Liver (tissue), 9 donors: ENCODE data around the gene NF1. TPM values are rescaled to one million over a fixed set of nuclear protein-coding genes. Genes with fewer than 3 reads are reported as not detected.

Experiments used
- DNase-seq: peaks from one replicate; pipeline ENCODE4 v3.0.0-alpha.2; 2017; ENCODE audit warnings: low spot score
- H3K27ac ChIP-seq, 2 donors: one replicate each; pipeline ENCODE4 v1.7.0; 2013; ENCODE audit warnings: inconsistent platforms in 2 of 2, low read length in 2 of 2, control low read depth in 1 of 2, low read depth in 1 of 2, mild to moderate bottlenecking in 1 of 2
- H3K27me3 ChIP-seq, 4 donors: one replicate each; pipeline versions ENCODE4 v1.6.1 to v1.7.0; 2013; ENCODE audit warnings: low read length in 3 of 4, inconsistent platforms in 1 of 4, mild to moderate bottlenecking in 1 of 4, moderate library complexity in 1 of 4; ENCODE audit not compliant: control insufficient read depth in 4 of 4, insufficient read depth in 4 of 4
- H3K36me3 ChIP-seq, 4 donors: one replicate each; pipeline versions ENCODE4 v1.6.1 to v1.7.0; 2013; ENCODE audit warnings: low read length in 3 of 4, mild to moderate bottlenecking in 3 of 4, low read depth in 1 of 4, moderate library complexity in 1 of 4; ENCODE audit not compliant: control insufficient read depth in 4 of 4, insufficient read depth in 3 of 4
- H3K4me1 ChIP-seq, 4 donors: one replicate each; pipeline versions ENCODE4 v1.6.1 to v1.7.0; 2013; ENCODE audit warnings: low read length in 3 of 4, mild to moderate bottlenecking in 3 of 4, moderate library complexity in 1 of 4; ENCODE audit not compliant: control insufficient read depth in 4 of 4, insufficient read depth in 4 of 4
- H3K4me3 ChIP-seq, 3 donors: one replicate each; pipeline versions ENCODE4 v1.6.1 to v1.7.0; 2013; ENCODE audit warnings: low read length in 3 of 3, control low read depth in 1 of 3, low read depth in 1 of 3, mild to moderate bottlenecking in 1 of 3
- H3K9ac ChIP-seq, 2 donors: one replicate each; pipeline ENCODE4 v1.7.0; 2013; ENCODE audit warnings: low read length in 2 of 2, mild to moderate bottlenecking in 2 of 2, moderate library complexity in 2 of 2, control low read depth in 1 of 2, low read depth in 1 of 2
- H3K9me3 ChIP-seq, 4 donors: one replicate each; pipeline versions ENCODE4 v1.6.1 to v1.7.0; 2013; ENCODE audit warnings: low read length in 3 of 4; ENCODE audit not compliant: control insufficient read depth in 4 of 4
- ATF3 ChIP-seq: IDR thresholded peaks from 2 replicates; pipeline ENCODE4 v1.6.1; 2016; ENCODE audit warnings: antibody characterized with exemption
- CTCF ChIP-seq: fragments of 150-350 bp; IDR thresholded peaks from 2 replicates; pipeline ENCODE4 v1.5.1; 2017; ENCODE audit warnings: improper control_type of control experiment, low read depth, low read length; ENCODE audit not compliant: missing input control
- EGR1 ChIP-seq, 2 donors: IDR thresholded peaks; 2 replicates each; pipeline ENCODE4 v1.6.1; 2016 to 2018; ENCODE audit warnings: antibody characterized with exemption in 2 of 2, low read depth in 2 of 2
- FOXA1 ChIP-seq: IDR thresholded peaks from 2 replicates; pipeline ENCODE4 v1.6.1; 2016; ENCODE audit warnings: antibody characterized with exemption
- FOXA2 ChIP-seq: IDR thresholded peaks from 2 replicates; pipeline ENCODE4 v1.6.1; 2016; ENCODE audit warnings: antibody characterized with exemption
- GABPA ChIP-seq, 2 donors: IDR thresholded peaks in 1 of 2; conservative IDR thresholded peaks in 1 of 2; 2 replicates each; pipeline ENCODE4 v1.6.1; 2016; ENCODE audit warnings: antibody characterized with exemption in 2 of 2, mild to moderate bottlenecking in 1 of 2, moderate library complexity in 1 of 2
- HNF4A ChIP-seq, 2 donors: conservative IDR thresholded peaks; 2 replicates each; pipeline ENCODE4 v1.6.1; 2016; ENCODE audit warnings: antibody characterized with exemption in 2 of 2, mild to moderate bottlenecking in 2 of 2
- HNF4G ChIP-seq: IDR thresholded peaks from 2 replicates; pipeline ENCODE4 v1.6.1; 2016; ENCODE audit warnings: antibody characterized with exemption
- JUND ChIP-seq, 2 donors: IDR thresholded peaks; 2 replicates each; pipeline ENCODE4 v1.6.1; 2016; ENCODE audit warnings: antibody characterized with exemption in 2 of 2
- MAX ChIP-seq: IDR thresholded peaks from 2 replicates; pipeline ENCODE4 v1.6.1; 2016; ENCODE audit warnings: antibody characterized with exemption
- NR2F2 ChIP-seq: IDR thresholded peaks from 2 replicates; pipeline ENCODE4 v1.6.1; 2016; ENCODE audit warnings: antibody characterized with exemption
- RAD21 ChIP-seq, 2 donors: IDR thresholded peaks; 2 replicates each; pipeline ENCODE4 v1.6.1; 2016; ENCODE audit warnings: antibody characterized with exemption in 2 of 2, mild to moderate bottlenecking in 2 of 2
- REST ChIP-seq: IDR thresholded peaks from 2 replicates; pipeline ENCODE4 v1.6.1; 2016; ENCODE audit warnings: antibody characterized with exemption, mild to moderate bottlenecking
- RXRA ChIP-seq, 2 donors: IDR thresholded peaks; 2 replicates each; pipeline ENCODE4 v1.6.1; 2017 to 2018; ENCODE audit warnings: antibody characterized with exemption in 2 of 2, mild to moderate bottlenecking in 1 of 2
- SP1 ChIP-seq: IDR thresholded peaks from 2 replicates; pipeline ENCODE4 v1.6.1; 2018; ENCODE audit warnings: antibody characterized with exemption, mild to moderate bottlenecking
- YY1 ChIP-seq: IDR thresholded peaks from 2 replicates; pipeline ENCODE4 v1.6.1; 2016; ENCODE audit warnings: antibody characterized with exemption, mild to moderate bottlenecking
- ZBTB33 ChIP-seq: IDR thresholded peaks from 2 replicates; pipeline ENCODE4 v1.6.1; 2016; ENCODE audit warnings: antibody characterized with exemption
- WGBS: extraction: QIAGEN DNeasy Blood & Tissue Kit; methylation state at CpG from one replicate; pipeline ENCODE4 v1.1.7; 2013; 5-methylcytosine and 5-hydroxymethylcytosine counted together
- polyA plus RNA-seq, 2 donors: library from polyadenylated mRNA; stranded (reverse) in 1 of 2; unstranded in 1 of 2; fragments of 200-250 nt in 1 of 2; fragments of >200 nt in 1 of 2; fragmentation: Nextera tagmentation in 1 of 2; extraction: Ambion mirVana in 1 of 2; gene quantifications; one replicate each; pipeline versions ENCODE4 v1.2.1 to v1.2.3, GENCODE V29; 2013 to 2015
- total RNA-seq, 2 donors: library from RNA; depleted of rRNA; stranded (reverse); fragments of >200 nt; gene quantifications; one replicate each; pipeline ENCODE4 v1.2.3, GENCODE V29; 2014
- donor health status: healthy.
- donor health status: healthy.
- donor health status: healthy.
- donor health status: healthy.
- donor health status: healthy.

The NF1 gene
- total and polyA plus RNA-seq, 4 donors: 4.6 to 42.6 (median 13.5) TPM

- Histone ChIP-seq H3K27ac (no peak overlapping the region), H3K9me3 (no peaks in the 10 kb centered on the region), H3K36me3 (peaks cover 0 to 4% (median 2%) of the 10 kb centered on the region in 4 donors), H3K4me1 (no peaks in the 10 kb centered on the region), H3K4me3 (no peak overlapping the region), H3K9ac (no peak overlapping the region), H3K27me3 (no peaks in the 10 kb centered on the region)
- 92% methylated on average over 2 of the region's 2 CpGs for WGBS
- TF ChIP-seq FOXA1 (no peak), CTCF (no peak), JUND (IDR thresholded peaks at IDR 0.05) (no peak), REST (no peak), GABPA (IDR thresholded peaks at IDR 0.05 in 1 of 2, conservative IDR thresholded peaks at IDR 0.05 in 1 of 2) (no peak), EGR1 (IDR thresholded peaks at IDR 0.05; ENCODE audit: low read depth in 2 of 2) (no peak), RAD21 (IDR thresholded peaks at IDR 0.05) (no peak), NR2F2 (no peak), FOXA2 (no peak), HNF4A (conservative IDR thresholded peaks at IDR 0.05) (no peak), MAX (no peak), ZBTB33 (no peak), YY1 (no peak), ATF3 (no peak), SP1 (no peak), RXRA (IDR thresholded peaks at IDR 0.05) (no peak)
- no peak for DNase-seq
These were observed 201.4 kb downstream of the NF1 start for GRCh38 chr17:31296142-31296541.

GRCh38 chr17:31297090-31297489 lies 202.3 kb downstream of the NF1 start, which contains the start of gene OMG:
Gene OMG, minus strand, starts transcription at chr17:31297239. Its CDS starts 908 bp downstream, at chr17:31296331.
- no peak for TF ChIP-seq HNF4G
- TF ChIP-seq GABPA (IDR thresholded peaks at IDR 0.05 in 1 of 2, conservative IDR thresholded peaks at IDR 0.05 in 1 of 2): no peak
- no peak for TF ChIP-seq RXRA (IDR thresholded peaks at IDR 0.05)
- no peak for TF ChIP-seq MAX
- TF ChIP-seq SP1: no peak
- no peak for TF ChIP-seq EGR1 (IDR thresholded peaks at IDR 0.05; ENCODE audit: low read depth in 2 of 2)
- no peak for TF ChIP-seq NR2F2
- TF ChIP-seq REST: no peak
- TF ChIP-seq YY1: no peak
- no peak for TF ChIP-seq FOXA1
- no peak for TF ChIP-seq CTCF
- no peak for TF ChIP-seq HNF4A (conservative IDR thresholded peaks at IDR 0.05)
- no peak for TF ChIP-seq RAD21 (IDR thresholded peaks at IDR 0.05)
- TF ChIP-seq JUND (IDR thresholded peaks at IDR 0.05): no peak
- Histone ChIP-seq H3K4me3 (no peak within 1 kb of the TSS), H3K27ac (no peak within 1 kb of the TSS), H3K36me3 (peaks cover 0 to 4% (median 2%) of the 10 kb centered on the region in 4 donors), H3K9ac (no peak within 1 kb of the TSS), H3K27me3 (no peaks in the 10 kb centered on the region), H3K9me3 (no peaks in the 10 kb centered on the region), H3K4me1 (no peaks in the 10 kb centered on the region)
- no peak for DNase-seq
- WGBS: 94% methylated on average over 7 of the region's 7 CpGs
